K562 (cell line): ENCODE data around the gene OR7A10. TPM values are rescaled to one million over a fixed set of nuclear protein-coding genes. Genes with fewer than 3 reads are reported as not detected.

Experiments used
- ATAC-seq: fragments of 200-7000 bp; cut with Tn5 transposase; 3 replicates; pipeline ENCODE4 v1.9.1; 2020; ENCODE audit warnings: moderate library complexity
- BruUV-seq: library from RNA; stranded (reverse); fragments of 400-500 nt; replicated peaks from 2 replicates; lab custom pipeline; 2021; lab: Mats Ljungman, UMichigan
- CTCF ChIA-PET: fragments of 300-600 bp; formaldehyde crosslinking; extraction: SDS; loops from one replicate; lab custom pipeline; 2021; ENCODE audit warnings: low intra/inter-chr PET ratio; lab: Yijun Ruan, JAX
- POLR2A ChIA-PET: fragments of 300-600, 350-650 bp; sonication (Branson Sonifier 250); formaldehyde crosslinking; extraction: SDS; loops from one replicate; lab custom pipeline; 2021; ENCODE audit warnings: antibody characterized with exemption, inconsistent platforms; lab: Yijun Ruan, JAX
- DNase-seq, 4 experiments: peaks; one replicate each; pipeline versions ENCODE4 v3.0.0 to v3.0.0-alpha.2; 2011 to 2018; ENCODE audit warnings: low spot score in 3 of 4, mixed read lengths in 3 of 4; ENCODE audit errors: extremely low read depth in 1 of 4
- FAIRE-seq: peaks from 2 replicates; lab custom pipeline; 2011; peaks lifted over from hg19 to GRCh38; lab: Jason Lieb, UNC
- H2AFZ ChIP-seq: 2 replicates; pipeline ENCODE4 v1.6.0; 2011; ENCODE audit warnings: low read depth, low read length, control low read depth, inconsistent platforms
- H3K27ac ChIP-seq: fragments of 200-600 bp; 3 replicates; pipeline ENCODE4 v1.8.0; 2011; ENCODE audit warnings: low read depth, mild to moderate bottlenecking, control low read depth, inconsistent platforms, low read length, moderate library complexity, mixed read lengths; ENCODE audit errors: extremely low read depth
- H3K27me3 ChIP-seq, 2 experiments: fragments of 300-600 bp in 1 of 2; 2 replicates in 1 of 2; 3 replicates in 1 of 2; pipeline versions ENCODE4 v1.6.0 to v1.8.0; 2011; ENCODE audit warnings: inconsistent platforms in 2 of 2, low read length in 2 of 2, mild to moderate bottlenecking in 1 of 2, mixed read lengths in 1 of 2, moderate library complexity in 1 of 2; ENCODE audit not compliant: control insufficient read depth in 2 of 2, insufficient read depth in 2 of 2
- H3K36me3 ChIP-seq: fragments of 300-600 bp; 3 replicates; pipeline ENCODE4 v1.8.0; 2011; ENCODE audit warnings: mild to moderate bottlenecking, low read length, inconsistent platforms; ENCODE audit not compliant: control insufficient read depth, insufficient read depth
- H3K4me1 ChIP-seq, 2 experiments: fragments of 200-600 bp in 1 of 2; replicated peaks in 1 of 2; 2 replicates in 1 of 2; 3 replicates in 1 of 2; pipeline versions ENCODE4 v1.5.1 to v1.8.0; 2011; ENCODE audit warnings: inconsistent platforms in 2 of 2, low read length in 2 of 2, mild to moderate bottlenecking in 1 of 2, mixed read lengths in 1 of 2, moderate library complexity in 1 of 2; ENCODE audit not compliant: control insufficient read depth in 2 of 2, insufficient read depth in 2 of 2
- H3K4me2 ChIP-seq: 2 replicates; pipeline ENCODE4 v1.6.1; 2011; ENCODE audit warnings: low read length, control low read depth, inconsistent platforms, mixed read lengths; ENCODE audit not compliant: insufficient read depth
- H3K4me3 ChIP-seq: fragments of 200-600 bp; sonication (generic), shearing (Covaris generic); 2 replicates; pipeline ENCODE4 v1.5.1; 2016; ENCODE audit warnings: control low read depth, inconsistent platforms
- H3K79me2 ChIP-seq: fragments of 200-600 bp; 3 replicates; pipeline ENCODE4 v1.8.0; 2011; ENCODE audit warnings: low read length, inconsistent platforms; ENCODE audit not compliant: control insufficient read depth, insufficient read depth
- H3K9ac ChIP-seq, 2 experiments: 2 replicates each; pipeline versions ENCODE4 v1.6.0 to v1.6.1; 2011; ENCODE audit warnings: low read depth in 2 of 2, low read length in 2 of 2, control low read depth in 1 of 2, inconsistent platforms in 1 of 2, mild to moderate bottlenecking in 1 of 2, mixed read lengths in 1 of 2; ENCODE audit not compliant: insufficient read depth in 1 of 2
- H3K9me1 ChIP-seq: one replicate; pipeline ENCODE4 v1.6.0; 2011; ENCODE audit warnings: inconsistent platforms, mild to moderate bottlenecking, low read length, moderate library complexity; ENCODE audit not compliant: control insufficient read depth, insufficient read depth
- H3K9me3 ChIP-seq: replicated peaks from 2 replicates; pipeline ENCODE4 v1.5.1; 2011; ENCODE audit warnings: low read depth, low read length, inconsistent platforms; ENCODE audit not compliant: control insufficient read depth, insufficient read depth
- H4K20me1 ChIP-seq: replicated peaks from 2 replicates; pipeline ENCODE4 v1.6.1; 2011; ENCODE audit warnings: low read length, inconsistent platforms, mixed read lengths; ENCODE audit not compliant: control insufficient read depth, insufficient read depth
- CBX2 ChIP-seq: fragments of 200-600 bp; sonication (generic); IDR thresholded peaks from one replicate; pipeline ENCODE4 v1.6.1; 2012; ENCODE audit warnings: mild to moderate bottlenecking, low read length, inconsistent platforms; ENCODE audit not compliant: insufficient read depth, poor library complexity, severe bottlenecking
- CTCF ChIP-seq, 3 experiments: IDR thresholded peaks in 2 of 3; conservative IDR thresholded peaks in 1 of 3; 2 replicates each; pipeline ENCODE4 v1.5.1; 2011 to 2012; ENCODE audit warnings: low read length in 3 of 3, mild to moderate bottlenecking in 3 of 3, control low read depth in 2 of 3, improper control_type of control experiment in 1 of 3, inconsistent platforms in 1 of 3, low read depth in 1 of 3, mixed read lengths in 1 of 3, moderate library complexity in 1 of 3; ENCODE audit not compliant: insufficient read depth in 2 of 3
- DEAF1 ChIP-seq: fragments of 450-650 bp; formaldehyde crosslinking; IDR thresholded peaks from 2 replicates; pipeline ENCODE4 v1.4.0; 2020; ENCODE audit warnings: mild to moderate bottlenecking, moderate library complexity
- HNRNPUL1 ChIP-seq: fragments of 200-400 bp; formaldehyde crosslinking; IDR thresholded peaks from 2 replicates; pipeline ENCODE4 v1.6.1; 2017; ENCODE audit warnings: low read length
- NCOR1 ChIP-seq: fragments of 450-650 bp; IDR thresholded peaks from 2 replicates; pipeline ENCODE4 v1.6.1; 2016; ENCODE audit warnings: mild to moderate bottlenecking, moderate library complexity
- RAD21 ChIP-seq, 2 experiments: fragments of 250-450 bp in 1 of 2; fragments of 450-650 bp in 1 of 2; sonication (Bioruptor Pico) in 1 of 2; formaldehyde crosslinking in 1 of 2; IDR thresholded peaks in 1 of 2; conservative IDR thresholded peaks in 1 of 2; 2 replicates each; pipeline versions ENCODE4 v1.4.0 to v1.8.0; 2020 to 2022; ENCODE audit warnings: mild to moderate bottlenecking in 2 of 2, moderate library complexity in 1 of 2
- SMC3 ChIP-seq: conservative IDR thresholded peaks from 2 replicates; pipeline ENCODE4 v1.6.1; 2011; ENCODE audit warnings: low read depth, low read length, improper control_type of control experiment; ENCODE audit not compliant: insufficient read depth
- WGBS: fragments of 100-300 bp; shearing (Covaris generic); methylation state at CpG from one replicate; pipeline ENCODE4 v1.1.6; 2016; ENCODE audit warnings: low coverage, mixed read lengths; ENCODE audit not compliant: insufficient coverage; ENCODE audit errors: missing lambda C conversion rate; 5-methylcytosine and 5-hydroxymethylcytosine counted together
- in situ Hi-C: fragments of 300-500 bp; cut with MboI; formaldehyde crosslinking; loops from 4 replicates; pipeline ENCODE4 v1.15.0; 2018; ENCODE audit warnings: inconsistent platforms, mixed read lengths
- intact Hi-C: fragments of 100-400 bp; cut with micrococcal nuclease; formaldehyde crosslinking; loops from 2 replicates; pipeline ENCODE4 v1.14.2; 2022
- polyA plus RNA-seq, 8 experiments: library from polyadenylated mRNA; depleted of rRNA in 4 of 8; stranded (reverse) in 5 of 8; unstranded in 3 of 8; fragments of >200 nt; fragmentation: Nextera tagmentation in 2 of 8; fragmentation: Illumina TruSeq in 1 of 8; extraction: Ambion mirVana in 2 of 8; extraction: Trizol in 1 of 8; gene quantifications; 2 replicates each; pipeline versions ENCODE4 v1.2.1 to v1.2.3, GENCODE V29; 2011 to 2014; ENCODE audit warnings: inconsistent platforms in 1 of 8, missing spikeins in 1 of 8
- total RNA-seq, 7 experiments: library from RNA; depleted of rRNA in 6 of 7; stranded (reverse); fragments of >200 nt in 6 of 7; fragmentation: Illumina TruSeq in 2 of 7; extraction: Trizol in 2 of 7; gene quantifications; 2 replicates each; pipeline versions ENCODE4 v1.2.1 to v1.2.3, GENCODE V29; 2011 to 2021; ENCODE audit warnings: low replicate concordance in 1 of 7
- TF ChIP-seq, protein P1 (sequence below), 2 experiments: fragments of 450-650 bp; formaldehyde crosslinking in 1 of 2; IDR thresholded peaks; 2 replicates each; pipeline versions ENCODE4 v1.4.0 to v1.6.1; 2014 to 2020; ENCODE audit warnings: mild to moderate bottlenecking in 2 of 2, borderline replicate concordance in 1 of 2, low read depth in 1 of 2

Gene OR7A10
- total and polyA plus RNA-seq, 9 of the 15 experiments (the other 6 are each of a cell fraction or from before 2014, with no cell fraction given) = not detected

DNA sequence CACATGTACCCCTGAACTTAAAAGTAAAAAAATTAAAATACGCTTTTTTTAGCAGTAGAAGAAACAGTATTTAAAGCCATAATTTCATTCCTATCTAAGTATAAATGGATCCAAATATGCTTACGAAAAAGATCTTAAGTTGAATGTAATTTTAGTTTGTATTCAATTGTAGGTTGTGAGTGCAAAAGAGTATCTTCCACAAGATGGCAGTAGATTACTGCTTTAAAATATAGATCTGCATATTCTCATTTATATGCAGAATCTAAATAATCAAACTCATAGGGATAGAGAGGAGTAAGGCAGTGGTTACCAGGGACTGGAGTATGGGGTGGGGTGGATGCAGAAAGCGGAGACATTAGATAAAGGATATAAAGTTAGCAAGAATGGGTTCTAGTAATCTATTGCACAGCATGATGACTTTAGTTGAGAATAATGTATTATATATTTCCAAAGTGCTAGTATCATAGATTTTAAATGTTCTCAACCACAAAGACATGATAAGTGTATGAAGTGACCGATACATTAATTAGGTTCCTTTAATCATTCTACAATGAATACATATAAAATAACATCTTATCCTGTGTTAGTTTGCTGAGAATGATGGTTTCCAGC is 23.0 kb upstream of the OR7A10 start:
- peak; percentile 21 to 29 (median 28) for DNase-seq
- WGBS = 1% methylated on average over 4 of the region's 4 CpGs
- ChIA-PET CTCF (interaction anchor here (1.2 kb wide), 1 partner anchor 279 kb away, joined by 7 read pairs; no protein-coding TSS in a partner anchor), POLR2A (no interaction called here)
- H3K27ac ChIP-seq = no peak overlapping the region
- in situ Hi-C loops (loop anchor here (25.0 kb wide), 1 partner anchor 691 kb away; no protein-coding TSS in a partner anchor), intact Hi-C loops (no loop called here)
- H3K4me1 ChIP-seq = no peaks in the 10 kb centered on the region
- H3K4me2 ChIP-seq = no peak overlapping the region
- FAIRE-seq = no peak
- H2AFZ ChIP-seq = no peak overlapping the region
- peaks cover 2% of the 10 kb centered on the region; the same call in 1 of the 2 replicates for H3K9me3 ChIP-seq
- H3K36me3 ChIP-seq = no peaks in the 10 kb centered on the region
- no peaks in the 10 kb centered on the region for H4K20me1 ChIP-seq
- 0 out of 5 replicates have a peak, but pooled peaks cover 0 to 3% of the 10 kb centered on the region in 2 experiments for H3K27me3 ChIP-seq
- H3K9ac ChIP-seq = no peak overlapping the region
- 0 out of 3 replicates have a peak, but pooled peaks have one; percentile 27 for ATAC-seq
- no peaks in the 10 kb centered on the region for H3K79me2 ChIP-seq
- TF ChIP-seq DEAF1 (CRISPR knock-in tag) = peak; percentile 58
- TF ChIP-seq HNRNPUL1 = no peak
- TF ChIP-seq CTCF (IDR thresholded peaks at IDR 0.05 in 2 of 3, conservative IDR thresholded peaks at IDR 0.05 in 1 of 3; ENCODE audit: insufficient read depth in 2 of 3, low read depth in 1 of 3, low read length in 3 of 3) = peak; percentile 33 to 76 (median 40); a peak in 4 of 6 replicates
- peak; percentile 24; the same call in 1 of the 2 replicates for TF ChIP-seq SMC3
- TF ChIP-seq, protein P1, sequence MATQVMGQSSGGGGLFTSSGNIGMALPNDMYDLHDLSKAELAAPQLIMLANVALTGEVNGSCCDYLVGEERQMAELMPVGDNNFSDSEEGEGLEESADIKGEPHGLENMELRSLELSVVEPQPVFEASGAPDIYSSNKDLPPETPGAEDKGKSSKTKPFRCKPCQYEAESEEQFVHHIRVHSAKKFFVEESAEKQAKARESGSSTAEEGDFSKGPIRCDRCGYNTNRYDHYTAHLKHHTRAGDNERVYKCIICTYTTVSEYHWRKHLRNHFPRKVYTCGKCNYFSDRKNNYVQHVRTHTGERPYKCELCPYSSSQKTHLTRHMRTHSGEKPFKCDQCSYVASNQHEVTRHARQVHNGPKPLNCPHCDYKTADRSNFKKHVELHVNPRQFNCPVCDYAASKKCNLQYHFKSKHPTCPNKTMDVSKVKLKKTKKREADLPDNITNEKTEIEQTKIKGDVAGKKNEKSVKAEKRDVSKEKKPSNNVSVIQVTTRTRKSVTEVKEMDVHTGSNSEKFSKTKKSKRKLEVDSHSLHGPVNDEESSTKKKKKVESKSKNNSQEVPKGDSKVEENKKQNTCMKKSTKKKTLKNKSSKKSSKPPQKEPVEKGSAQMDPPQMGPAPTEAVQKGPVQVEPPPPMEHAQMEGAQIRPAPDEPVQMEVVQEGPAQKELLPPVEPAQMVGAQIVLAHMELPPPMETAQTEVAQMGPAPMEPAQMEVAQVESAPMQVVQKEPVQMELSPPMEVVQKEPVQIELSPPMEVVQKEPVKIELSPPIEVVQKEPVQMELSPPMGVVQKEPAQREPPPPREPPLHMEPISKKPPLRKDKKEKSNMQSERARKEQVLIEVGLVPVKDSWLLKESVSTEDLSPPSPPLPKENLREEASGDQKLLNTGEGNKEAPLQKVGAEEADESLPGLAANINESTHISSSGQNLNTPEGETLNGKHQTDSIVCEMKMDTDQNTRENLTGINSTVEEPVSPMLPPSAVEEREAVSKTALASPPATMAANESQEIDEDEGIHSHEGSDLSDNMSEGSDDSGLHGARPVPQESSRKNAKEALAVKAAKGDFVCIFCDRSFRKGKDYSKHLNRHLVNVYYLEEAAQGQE (IDR thresholded peaks at IDR 0.05; ENCODE audit: borderline replicate concordance) = peak; percentile 71; the same call in 1 of the 2 replicates
- TF ChIP-seq, protein P1 (CRISPR knock-in tag; IDR thresholded peaks at IDR 0.05; ENCODE audit: low read depth) = no peak
- no peak for TF ChIP-seq CBX2
- TF ChIP-seq RAD21 (CRISPR knock-in tag; conservative IDR thresholded peaks at IDR 0.05 in 1 of 2, IDR thresholded peaks at IDR 0.05 in 1 of 2) = peak; percentile 61 to 76
- 0 out of 2 replicates have a peak, but pooled peaks have one; percentile 20 for TF ChIP-seq NCOR1
- no peaks in the 10 kb centered on the region for H3K9me1 ChIP-seq
- no peak overlapping the region for H3K4me3 ChIP-seq
- no TSS peak for BruUV-seq
